HEK293T (cell line): ENCODE results near the gene ZFR2.

Source experiments
- CTCF ChIA-PET: fragments of 350-600 bp; formaldehyde crosslinking; extraction: SDS; loops from one replicate; lab custom pipeline; 2021; ENCODE audit warnings: antibody characterized with exemption, inconsistent platforms; lab: Yijun Ruan, JAX
- POLR2A ChIA-PET: fragments of 350-600 bp; formaldehyde crosslinking; extraction: SDS; loops from one replicate; lab custom pipeline; 2020; ENCODE audit warnings: antibody characterized with exemption, inconsistent platforms; lab: Yijun Ruan, JAX
- DNase-seq: peaks from one replicate; pipeline ENCODE4 v3.0.0; 2012; ENCODE audit warnings: mixed read lengths; ENCODE audit errors: extremely low spot score
- ARNT ChIP-seq: fragments of 450-650 bp; IDR thresholded peaks from 2 replicates; pipeline ENCODE4 v1.6.1; 2017; ENCODE audit warnings: mild to moderate bottlenecking
- BHLHE40 ChIP-seq: fragments of 450-650 bp; IDR thresholded peaks from 2 replicates; pipeline ENCODE4 v1.6.1; 2016; ENCODE audit warnings: mild to moderate bottlenecking, moderate library complexity, borderline replicate concordance
- CTBP1 ChIP-seq: fragments of 450-650 bp; IDR thresholded peaks from 2 replicates; pipeline ENCODE4 v1.6.1; 2016; ENCODE audit warnings: borderline replicate concordance
- ELF4 ChIP-seq: fragments of 450-650 bp; IDR thresholded peaks from 2 replicates; pipeline ENCODE4 v1.6.1; 2017; ENCODE audit warnings: antibody characterized with exemption
- FOXA1 ChIP-seq: fragments of 450-650 bp; IDR thresholded peaks from 2 replicates; pipeline ENCODE4 v1.6.1; 2016; ENCODE audit warnings: mild to moderate bottlenecking
- FOXK2 ChIP-seq: fragments of 450-650 bp; IDR thresholded peaks from 2 replicates; pipeline ENCODE4 v1.6.1; 2016; ENCODE audit warnings: mild to moderate bottlenecking
- FOXM1 ChIP-seq: fragments of 450-650 bp; IDR thresholded peaks from 2 replicates; pipeline ENCODE4 v1.6.1; 2017; ENCODE audit warnings: mild to moderate bottlenecking, borderline replicate concordance
- HDGF ChIP-seq: fragments of 450-650 bp; IDR thresholded peaks from 2 replicates; pipeline ENCODE4 v1.6.1; 2017; ENCODE audit warnings: antibody characterized with exemption, borderline replicate concordance
- L3MBTL2 ChIP-seq: fragments of 450-650 bp; conservative IDR thresholded peaks from 2 replicates; pipeline ENCODE4 v1.6.1; 2016; ENCODE audit warnings: mild to moderate bottlenecking
- LEF1 ChIP-seq: fragments of 450-650 bp; IDR thresholded peaks from 2 replicates; pipeline ENCODE4 v1.6.1; 2017; ENCODE audit warnings: mild to moderate bottlenecking, borderline replicate concordance
- NFRKB ChIP-seq: fragments of 450-650 bp; IDR thresholded peaks from 2 replicates; pipeline ENCODE4 v1.6.1; 2016; ENCODE audit warnings: mild to moderate bottlenecking, moderate library complexity
- SP1 ChIP-seq: fragments of 450-650 bp; IDR thresholded peaks from 2 replicates; pipeline ENCODE4 v1.6.1; 2017
- SUZ12 ChIP-seq: fragments of 450-650 bp; IDR thresholded peaks from 2 replicates; pipeline ENCODE4 v1.6.1; 2016; ENCODE audit warnings: mild to moderate bottlenecking
- TARDBP ChIP-seq: fragments of 450-650 bp; IDR thresholded peaks from 2 replicates; pipeline ENCODE4 v1.6.1; 2016
- ZNF384 ChIP-seq: fragments of 450-650 bp; IDR thresholded peaks from 2 replicates; pipeline ENCODE4 v1.6.1; 2016
- TF ChIP-seq, protein P1 (sequence below): fragments of 450-650 bp; IDR thresholded peaks from 2 replicates; pipeline ENCODE4 v1.6.1; 2016

The ZFR2 gene

DNA sequence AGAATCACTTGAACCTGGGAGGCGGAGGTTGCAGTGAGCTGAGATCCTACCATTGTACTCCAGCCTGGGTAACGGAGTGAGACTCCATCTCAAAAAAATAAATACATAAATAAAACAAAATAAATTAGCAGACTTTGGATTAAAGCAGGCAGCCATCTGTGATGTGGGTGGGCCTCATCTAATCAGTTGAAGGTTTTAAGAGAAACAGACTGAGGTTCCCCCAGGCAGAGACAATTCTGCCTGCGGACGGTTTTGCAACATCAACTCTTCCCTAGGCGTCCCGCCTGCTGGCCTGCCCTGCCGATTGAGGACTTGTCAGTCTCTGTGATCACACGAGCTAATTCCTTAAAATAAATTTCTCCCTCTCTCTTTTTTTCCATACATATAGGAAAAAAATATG, 35.4 kb upstream of the ZFR2 start:
- ChIA-PET CTCF (no interaction called here), POLR2A (no interaction called here)
- TF ChIP-seq, protein P1, sequence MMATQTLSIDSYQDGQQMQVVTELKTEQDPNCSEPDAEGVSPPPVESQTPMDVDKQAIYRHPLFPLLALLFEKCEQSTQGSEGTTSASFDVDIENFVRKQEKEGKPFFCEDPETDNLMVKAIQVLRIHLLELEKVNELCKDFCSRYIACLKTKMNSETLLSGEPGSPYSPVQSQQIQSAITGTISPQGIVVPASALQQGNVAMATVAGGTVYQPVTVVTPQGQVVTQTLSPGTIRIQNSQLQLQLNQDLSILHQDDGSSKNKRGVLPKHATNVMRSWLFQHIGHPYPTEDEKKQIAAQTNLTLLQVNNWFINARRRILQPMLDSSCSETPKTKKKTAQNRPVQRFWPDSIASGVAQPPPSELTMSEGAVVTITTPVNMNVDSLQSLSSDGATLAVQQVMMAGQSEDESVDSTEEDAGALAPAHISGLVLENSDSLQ, result no peak
- no peak for TF ChIP-seq FOXK2
- no peak for TF ChIP-seq SUZ12
- TF ChIP-seq L3MBTL2, result no peak
- no peak for TF ChIP-seq ARNT
- no peak for TF ChIP-seq BHLHE40
- no peak for TF ChIP-seq ZNF384
- TF ChIP-seq TARDBP, result no peak
- no peak for DNase-seq

DNA sequence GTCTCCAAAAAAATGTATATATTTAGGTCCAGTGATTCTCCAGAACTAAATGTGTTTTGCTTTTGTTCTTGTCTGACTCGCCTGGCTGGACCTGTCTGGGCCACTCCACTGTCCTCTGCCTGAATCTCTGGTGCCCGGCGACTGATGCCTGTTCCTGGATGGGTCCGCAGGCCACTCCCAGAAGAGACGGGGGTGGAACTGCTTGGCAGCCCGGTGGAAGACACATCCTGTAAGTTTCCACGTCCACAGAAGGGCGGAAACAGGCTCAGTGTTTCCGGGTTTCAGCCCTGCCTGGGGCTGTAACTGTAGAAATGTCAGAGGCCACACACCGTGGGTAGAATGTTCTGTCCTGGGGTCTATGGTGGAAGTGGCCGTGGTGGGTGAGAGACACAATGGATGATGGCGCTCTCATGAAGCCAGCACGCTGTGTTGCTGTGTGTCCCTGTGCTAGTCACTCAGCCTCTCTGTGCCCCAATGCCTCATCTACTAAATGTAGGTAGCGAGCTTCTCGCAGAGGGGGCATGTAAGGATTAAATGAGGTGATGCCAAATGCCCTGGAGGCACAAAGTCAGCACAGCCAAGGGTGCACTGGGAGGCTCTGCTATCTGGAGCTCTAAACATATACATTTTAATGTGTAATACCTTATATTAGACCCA, 33.6 kb upstream of the ZFR2 start:
- no peak for TF ChIP-seq FOXA1
- no peak for TF ChIP-seq BHLHE40
- no peak for TF ChIP-seq ZNF384
- no peak for TF ChIP-seq SUZ12
- TF ChIP-seq HDGF, result no peak
- TF ChIP-seq FOXK2, result no peak
- no peak for TF ChIP-seq TARDBP
- TF ChIP-seq ARNT, result no peak
- TF ChIP-seq CTBP1, result no peak
- TF ChIP-seq L3MBTL2, result no peak
- TF ChIP-seq SP1, result no peak
- no peak for TF ChIP-seq ELF4
- TF ChIP-seq, protein P1, result no peak
- TF ChIP-seq LEF1, result no peak
- TF ChIP-seq FOXM1, result no peak
- no peak for TF ChIP-seq NFRKB
- CTCF ChIA-PET, result no interaction called here
- POLR2A ChIA-PET, result no interaction called here
- no peak for DNase-seq

DNA sequence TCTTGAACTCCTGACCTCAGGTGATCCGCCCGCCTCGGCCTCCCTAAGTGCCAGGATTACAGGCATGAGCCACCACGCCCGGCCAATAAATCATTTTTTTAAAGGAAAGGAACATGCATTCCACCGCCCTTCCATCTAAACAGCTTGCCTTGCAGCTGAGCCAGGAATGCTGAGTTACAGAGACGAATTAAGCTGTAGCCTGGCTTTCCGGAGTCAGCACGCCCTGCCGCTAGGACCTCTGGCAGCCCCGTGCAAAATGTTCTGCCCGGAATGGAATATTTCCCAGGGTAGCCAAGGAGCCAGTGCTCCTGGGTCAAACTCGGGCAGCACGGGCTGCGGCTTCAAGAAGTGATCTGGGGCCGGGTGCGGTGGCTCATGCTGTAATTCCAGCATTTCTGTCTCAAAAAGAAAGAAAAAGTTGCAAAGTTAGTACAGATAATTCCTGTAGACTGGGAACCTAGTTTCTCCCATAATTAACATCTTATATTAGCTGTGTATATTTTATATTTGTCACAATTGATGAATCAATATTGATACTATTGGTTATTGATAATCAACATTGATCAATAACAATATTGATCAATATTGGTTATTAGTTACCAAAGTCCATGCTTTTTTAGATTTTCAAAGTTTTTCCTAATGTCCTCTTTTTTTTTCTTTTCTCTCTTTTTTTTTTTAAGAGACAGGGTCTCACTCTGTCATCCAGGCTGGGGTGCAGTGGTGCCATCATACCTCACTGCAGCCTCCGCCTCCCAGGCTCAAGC, 30.9 kb upstream of the ZFR2 start:
- POLR2A ChIA-PET, result no interaction called here
- CTCF ChIA-PET, result interaction anchor here (0.5 kb wide), 1 partner anchor 267 kb away, joined by 3 read pairs; no protein-coding TSS in a partner anchor
- no peak for DNase-seq
- TF ChIP-seq FOXM1, result no peak
- TF ChIP-seq BHLHE40, result no peak
- TF ChIP-seq, protein P1, result peak; percentile 35; the same call in 1 of the 2 replicates
- no peak for TF ChIP-seq TARDBP

DNA sequence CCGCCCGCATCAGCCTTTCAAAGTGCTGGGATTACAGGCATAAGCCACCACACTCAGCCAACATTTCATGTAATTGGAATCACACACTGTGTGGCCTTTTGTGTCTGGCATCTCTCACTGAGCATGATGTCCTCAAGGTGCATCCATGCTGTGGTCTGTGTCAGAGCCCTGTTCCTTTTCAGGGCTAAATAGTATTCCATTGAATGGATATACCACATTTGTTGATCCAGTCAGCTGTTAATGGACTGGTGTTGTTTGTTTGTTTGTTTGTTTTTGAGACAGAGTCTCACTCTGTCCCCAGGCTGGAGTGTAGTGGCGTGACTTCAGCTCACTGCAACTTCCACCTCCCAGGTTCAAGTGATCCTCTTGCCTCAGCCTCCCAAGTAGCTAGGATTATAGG, 29.6 kb upstream of the ZFR2 start:
- DNase-seq, result no peak
- POLR2A ChIA-PET, result no interaction called here
- no peak for TF ChIP-seq ARNT
- no peak for TF ChIP-seq CTBP1
- TF ChIP-seq TARDBP, result no peak
- no peak for TF ChIP-seq FOXA1
- TF ChIP-seq FOXK2, result no peak
- no peak for TF ChIP-seq L3MBTL2
- TF ChIP-seq, protein P1, result no peak
- TF ChIP-seq LEF1, result no peak
- CTCF ChIA-PET, result no interaction called here

DNA sequence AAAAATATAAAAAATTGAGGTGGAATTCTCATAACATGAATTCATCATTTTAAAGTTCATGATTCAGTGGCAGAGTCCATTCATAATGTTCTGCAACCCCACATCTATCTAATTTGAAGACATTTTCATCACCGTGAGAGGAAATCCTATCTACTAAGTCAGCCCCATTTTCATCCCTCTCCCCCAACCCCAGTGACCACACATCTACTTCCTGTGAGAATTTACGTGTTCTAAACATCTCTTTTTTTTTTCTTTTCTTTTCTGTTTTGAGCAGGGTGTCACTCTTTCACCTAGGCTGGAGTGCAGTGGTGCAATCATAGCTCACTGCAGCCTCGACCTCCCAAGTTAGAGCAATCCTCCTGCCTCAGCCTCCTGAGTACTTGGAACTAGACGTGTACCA, 29.1 kb upstream of the ZFR2 start:
- ChIA-PET CTCF (no interaction called here), POLR2A (no interaction called here)
- DNase-seq, result no peak
- TF ChIP-seq FOXM1, result no peak
- TF ChIP-seq TARDBP, result no peak
- no peak for TF ChIP-seq ARNT
- TF ChIP-seq FOXK2, result no peak
- no peak for TF ChIP-seq ZNF384
- no peak for TF ChIP-seq LEF1
- TF ChIP-seq BHLHE40, result no peak
- TF ChIP-seq L3MBTL2, result no peak
- TF ChIP-seq CTBP1, result no peak
- no peak for TF ChIP-seq NFRKB
- TF ChIP-seq, protein P1, result no peak
- no peak for TF ChIP-seq SUZ12
- no peak for TF ChIP-seq SP1
- no peak for TF ChIP-seq FOXA1
- no peak for TF ChIP-seq HDGF
